ENCODE measurements around the gene GADD45A. TPM values are rescaled to one million over a fixed set of nuclear protein-coding genes. Genes with fewer than 3 reads are reported as not detected.

GADD45A gene
- total RNA-seq, 1 donor from 2014 or later, result 28.6 TPM

DNA sequence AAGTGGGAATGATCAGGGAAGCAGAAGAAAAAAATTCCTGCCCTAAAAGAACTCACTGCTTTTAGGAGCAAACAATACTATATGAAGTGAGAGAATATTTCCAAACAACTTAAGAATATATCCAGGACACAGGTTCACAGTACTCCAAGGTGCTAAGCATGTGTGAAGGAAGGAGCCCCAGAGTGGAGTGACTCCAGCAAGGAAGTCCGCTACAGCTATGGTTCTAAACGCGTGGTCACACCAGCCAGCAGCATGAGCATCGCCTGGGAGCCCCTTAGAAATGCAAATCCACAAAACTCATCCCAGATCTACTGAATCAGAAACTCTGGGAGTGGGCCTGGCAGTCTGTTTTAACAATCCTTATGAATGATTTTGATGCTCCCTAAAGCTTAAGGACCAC lies 36.1 kb downstream of the GADD45A start:
- H3K4me3 Mint-ChIP-seq, result no peak overlapping the region
- H3K9me3 Mint-ChIP-seq, result no peaks in the 10 kb centered on the region

GRCh38 chr1:67721650-67722291 lies 36.8 kb downstream of the GADD45A start:
- Mint-ChIP-seq H3K4me3 (no peak overlapping the region), H3K9me3 (no peaks in the 10 kb centered on the region), H3K27ac (no peak overlapping the region), H3K4me1 (peaks cover 9% of the 10 kb centered on the region), H3K27me3 (ENCODE audit: insufficient read depth, low read depth) (no peaks in the 10 kb centered on the region), H3K36me3 (no peaks in the 10 kb centered on the region)
- Histone ChIP-seq H3K9ac (no peak overlapping the region), H4K20me1 (ENCODE audit: low read depth) (no peaks in the 10 kb centered on the region), H3K27ac (no peak overlapping the region), H3F3A (ENCODE audit: low read depth) (no peaks in the 10 kb centered on the region), H3K4me2 (no peak overlapping the region), H3K36me3 (no peaks in the 10 kb centered on the region), H2AFZ (replicated peaks) (no peak overlapping the region), H3K4me3 (no peak overlapping the region), H3K4me1 (peaks cover 19% of the 10 kb centered on the region), H3K9me3 (ENCODE audit: low read depth) (no peaks in the 10 kb centered on the region), H3K27me3 (no peaks in the 10 kb centered on the region), H3K79me2 (ENCODE audit: low read depth) (no peaks in the 10 kb centered on the region)
- no peak for DNase-seq (ENCODE audit: low spot score)
- TF ChIP-seq, protein P1, sequence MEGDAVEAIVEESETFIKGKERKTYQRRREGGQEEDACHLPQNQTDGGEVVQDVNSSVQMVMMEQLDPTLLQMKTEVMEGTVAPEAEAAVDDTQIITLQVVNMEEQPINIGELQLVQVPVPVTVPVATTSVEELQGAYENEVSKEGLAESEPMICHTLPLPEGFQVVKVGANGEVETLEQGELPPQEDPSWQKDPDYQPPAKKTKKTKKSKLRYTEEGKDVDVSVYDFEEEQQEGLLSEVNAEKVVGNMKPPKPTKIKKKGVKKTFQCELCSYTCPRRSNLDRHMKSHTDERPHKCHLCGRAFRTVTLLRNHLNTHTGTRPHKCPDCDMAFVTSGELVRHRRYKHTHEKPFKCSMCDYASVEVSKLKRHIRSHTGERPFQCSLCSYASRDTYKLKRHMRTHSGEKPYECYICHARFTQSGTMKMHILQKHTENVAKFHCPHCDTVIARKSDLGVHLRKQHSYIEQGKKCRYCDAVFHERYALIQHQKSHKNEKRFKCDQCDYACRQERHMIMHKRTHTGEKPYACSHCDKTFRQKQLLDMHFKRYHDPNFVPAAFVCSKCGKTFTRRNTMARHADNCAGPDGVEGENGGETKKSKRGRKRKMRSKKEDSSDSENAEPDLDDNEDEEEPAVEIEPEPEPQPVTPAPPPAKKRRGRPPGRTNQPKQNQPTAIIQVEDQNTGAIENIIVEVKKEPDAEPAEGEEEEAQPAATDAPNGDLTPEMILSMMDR (IDR thresholded peaks at IDR 0.05), result no peak

More for the DNA sequence above, 36.1 kb downstream of the GADD45A start:
- no peaks in the 10 kb centered on the region for H3F3A ChIP-seq (ENCODE audit: low read depth)
- DNase-seq (ENCODE audit: low spot score), result no peak
- no peak overlapping the region for H2AFZ ChIP-seq (replicated peaks)
- Mint-ChIP-seq H3K27me3 (ENCODE audit: insufficient read depth, low read depth) (no peaks in the 10 kb centered on the region), H3K4me1 (peaks cover 9% of the 10 kb centered on the region), H3K27ac (peak overlapping the region; percentile 26), H3K36me3 (no peaks in the 10 kb centered on the region)
- no peaks in the 10 kb centered on the region for H3K9me3 ChIP-seq (ENCODE audit: low read depth)
- H3K4me1 ChIP-seq, result peaks cover 19% of the 10 kb centered on the region
- no peak overlapping the region for H3K4me3 ChIP-seq
- no peak for TF ChIP-seq EZH2phosphoT487 (IDR thresholded peaks at IDR 0.05)
- no peak for TF ChIP-seq EZH2 (IDR thresholded peaks at IDR 0.05)
- TF ChIP-seq, protein P1 (IDR thresholded peaks at IDR 0.05), result no peak
- no peaks in the 10 kb centered on the region for H3K27me3 ChIP-seq
- no peak overlapping the region for H3K4me2 ChIP-seq
- H3K9ac ChIP-seq, result no peak overlapping the region
- H3K36me3 ChIP-seq, result no peaks in the 10 kb centered on the region
- no peak overlapping the region for H3K27ac ChIP-seq
- no peaks in the 10 kb centered on the region for H4K20me1 ChIP-seq (ENCODE audit: low read depth)
- no peaks in the 10 kb centered on the region for H3K79me2 ChIP-seq (ENCODE audit: low read depth)

- H3K27me3 Mint-ChIP-seq (ENCODE audit: insufficient read depth, low read depth), result no peaks in the 10 kb centered on the region
- Histone ChIP-seq H3F3A (ENCODE audit: low read depth) (no peaks in the 10 kb centered on the region), H4K20me1 (ENCODE audit: low read depth) (no peaks in the 10 kb centered on the region), H3K36me3 (no peaks in the 10 kb centered on the region), H3K4me2 (no peak overlapping the region), H3K4me1 (peaks cover 19% of the 10 kb centered on the region), H2AFZ (replicated peaks) (no peak overlapping the region), H3K9me3 (ENCODE audit: low read depth) (no peaks in the 10 kb centered on the region), H3K79me2 (ENCODE audit: low read depth) (no peaks in the 10 kb centered on the region), H3K27me3 (no peaks in the 10 kb centered on the region), H3K27ac (no peak overlapping the region), H3K4me3 (no peak overlapping the region), H3K9ac (no peak overlapping the region)
- no peak overlapping the region for H3K27ac Mint-ChIP-seq
- no peaks in the 10 kb centered on the region for H3K36me3 Mint-ChIP-seq
- H3K4me3 Mint-ChIP-seq, result no peak overlapping the region
- peaks cover 9% of the 10 kb centered on the region for H3K4me1 Mint-ChIP-seq
- DNase-seq (ENCODE audit: low spot score), result no peak
- TF ChIP-seq EZH2phosphoT487 (IDR thresholded peaks at IDR 0.05), result no peak
- H3K9me3 Mint-ChIP-seq, result no peaks in the 10 kb centered on the region
Measured at GRCh38 chr1:67722292-67722944, 37.4 kb downstream of the GADD45A start.

DNA sequence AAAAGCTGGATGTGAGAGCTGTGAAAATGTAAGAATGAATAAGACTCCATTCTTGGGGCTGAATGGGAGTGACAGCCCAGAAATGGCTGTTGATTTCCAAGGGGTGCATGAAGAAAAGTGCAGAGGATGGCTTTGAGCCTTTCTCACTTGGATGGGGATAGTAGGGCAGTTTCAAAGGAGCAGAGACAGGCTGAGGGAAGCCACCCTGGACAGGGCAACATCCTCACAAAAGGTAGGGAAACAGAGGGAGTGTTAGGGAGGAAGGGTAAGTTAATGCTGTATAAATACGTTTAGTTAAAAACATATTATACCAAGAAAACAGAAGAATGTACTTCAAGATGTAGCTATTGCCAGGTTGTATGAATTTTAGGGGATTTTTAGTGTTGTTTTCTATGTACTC lies 38.1 kb downstream of the GADD45A start:
- Mint-ChIP-seq H3K4me1 (peaks cover 9% of the 10 kb centered on the region), H3K27me3 (ENCODE audit: insufficient read depth, low read depth) (no peaks in the 10 kb centered on the region), H3K9me3 (no peaks in the 10 kb centered on the region), H3K27ac (no peak overlapping the region), H3K36me3 (no peaks in the 10 kb centered on the region), H3K4me3 (no peak overlapping the region)
- no peaks in the 10 kb centered on the region for H3K9me3 ChIP-seq (ENCODE audit: low read depth)
- no peaks in the 10 kb centered on the region for H3F3A ChIP-seq (ENCODE audit: low read depth)
- H2AFZ ChIP-seq (replicated peaks), result no peak overlapping the region
- no peaks in the 10 kb centered on the region for H3K79me2 ChIP-seq (ENCODE audit: low read depth)
- H3K36me3 ChIP-seq, result no peaks in the 10 kb centered on the region
- no peak overlapping the region for H3K4me3 ChIP-seq
- no peak for TF ChIP-seq EZH2phosphoT487 (IDR thresholded peaks at IDR 0.05)
- no peak overlapping the region for H3K9ac ChIP-seq
- no peaks in the 10 kb centered on the region for H3K27me3 ChIP-seq
- H4K20me1 ChIP-seq (ENCODE audit: low read depth), result no peaks in the 10 kb centered on the region
- no peak overlapping the region for H3K27ac ChIP-seq
- H3K4me1 ChIP-seq, result peaks cover 19% of the 10 kb centered on the region
- no peak for DNase-seq (ENCODE audit: low spot score)
- no peak overlapping the region for H3K4me2 ChIP-seq
